ENCODE measurements around the gene E2F1. TPM values are rescaled to one million over a fixed set of nuclear protein-coding genes. Genes with fewer than 3 reads are reported as not detected.

Gene E2F1
- total and polyA plus RNA-seq, 4 donors: 0.10 to 11.0 (median 0.88) TPM

GRCh38 chr20:33725607-33726264 lies 39.6 kb upstream of the E2F1 start:
- Histone ChIP-seq H3K36me3 (ENCODE audit: control insufficient read depth in 4 of 4, insufficient read depth in 3 of 4, low read depth in 1 of 4, low read length in 3 of 4) (no peaks in the 10 kb centered on the region), H3K4me3 (ENCODE audit: low read depth in 1 of 3, low read length in 3 of 3) (no peak overlapping the region), H3K27me3 (ENCODE audit: control insufficient read depth in 4 of 4, insufficient read depth in 4 of 4, low read length in 3 of 4) (no peaks in the 10 kb centered on the region), H3K9ac (ENCODE audit: low read depth in 1 of 2, low read length in 2 of 2) (no peak overlapping the region), H3K27ac (ENCODE audit: low read depth in 1 of 2, low read length in 2 of 2) (no peak overlapping the region), H3K4me1 (ENCODE audit: control insufficient read depth in 4 of 4, insufficient read depth in 4 of 4, low read length in 3 of 4) (peaks cover 0 to 8% (median 4%) of the 10 kb centered on the region in 4 donors), H3K9me3 (ENCODE audit: control insufficient read depth in 4 of 4, low read length in 3 of 4) (no peaks in the 10 kb centered on the region)
- no peak for DNase-seq (ENCODE audit: low spot score)
- TF ChIP-seq REST (IDR thresholded peaks at IDR 0.05) (no peak), SP1 (IDR thresholded peaks at IDR 0.05) (no peak), MAX (IDR thresholded peaks at IDR 0.05) (no peak), FOXA2 (IDR thresholded peaks at IDR 0.05) (no peak), HNF4A (conservative IDR thresholded peaks at IDR 0.05) (no peak), JUND (IDR thresholded peaks at IDR 0.05) (no peak), EGR1 (IDR thresholded peaks at IDR 0.05; ENCODE audit: low read depth in 2 of 2) (no peak), YY1 (IDR thresholded peaks at IDR 0.05) (no peak), FOXA1 (IDR thresholded peaks at IDR 0.05) (no peak), NR2F2 (IDR thresholded peaks at IDR 0.05) (no peak), TAF1 (conservative IDR thresholded peaks at IDR 0.05) (no peak), ZBTB33 (IDR thresholded peaks at IDR 0.05) (no peak), HNF4G (IDR thresholded peaks at IDR 0.05) (no peak), ATF3 (IDR thresholded peaks at IDR 0.05) (no peak)
- WGBS: 90% methylated on average over 7 of the region's 7 CpGs

- TF ChIP-seq JUND (IDR thresholded peaks at IDR 0.05) (no peak), YY1 (IDR thresholded peaks at IDR 0.05) (peak; percentile 39), SP1 (IDR thresholded peaks at IDR 0.05) (peak; percentile 14), RXRA (IDR thresholded peaks at IDR 0.05) (no peak), HNF4A (conservative IDR thresholded peaks at IDR 0.05) (peak; percentile 57 to 64)
- no peak overlapping the region for H3K4me3 ChIP-seq (ENCODE audit: low read depth in 1 of 3, low read length in 3 of 3)
- no peaks in the 10 kb centered on the region for H3K27me3 ChIP-seq (ENCODE audit: control insufficient read depth in 4 of 4, insufficient read depth in 4 of 4, low read length in 3 of 4)
- 69% methylated on average over 14 of the region's 14 CpGs for WGBS
- no peaks in the 10 kb centered on the region for H3K9me3 ChIP-seq (ENCODE audit: control insufficient read depth in 4 of 4, low read length in 3 of 4)
- DNase-seq (ENCODE audit: low spot score): no peak
- peaks cover 1 to 18% (median 7%) of the 10 kb centered on the region in 4 donors for H3K4me1 ChIP-seq (ENCODE audit: control insufficient read depth in 4 of 4, insufficient read depth in 4 of 4, low read length in 3 of 4)
- H3K27ac ChIP-seq (ENCODE audit: low read depth in 1 of 2, low read length in 2 of 2): no peak overlapping the region
- no peaks in the 10 kb centered on the region for H3K36me3 ChIP-seq (ENCODE audit: control insufficient read depth in 4 of 4, insufficient read depth in 3 of 4, low read depth in 1 of 4, low read length in 3 of 4)
- H3K9ac ChIP-seq (ENCODE audit: low read depth in 1 of 2, low read length in 2 of 2): no peak overlapping the region
Observed at GRCh38 chr20:33724439-33725094, 38.4 kb upstream of the E2F1 start.
